Colonic mucosa (tissue), 4 donors: ENCODE measurements around the gene MIF. TPM values are rescaled to one million over a fixed set of nuclear protein-coding genes. Genes with fewer than 3 reads are reported as not detected.
A peak's percentile ranks its signal among the peaks of the same experiment; 100 is the strongest.

Experiments used
- DNase-seq: peaks from one replicate; pipeline ENCODE4 v3.0.0-alpha.2; 2020
- H3K27ac ChIP-seq: fragments of 200-600 bp; one replicate; pipeline ENCODE4 v1.8.0; 2021
- H3K27me3 ChIP-seq: fragments of 200-600 bp; one replicate; pipeline ENCODE4 v1.8.0; 2021
- H3K36me3 ChIP-seq: fragments of 200-600 bp; one replicate; pipeline ENCODE4 v1.8.0; 2021
- H3K4me1 ChIP-seq: fragments of 200-600 bp; one replicate; pipeline ENCODE4 v1.8.0; 2021; ENCODE audit warnings: mild to moderate bottlenecking
- H3K4me3 ChIP-seq: fragments of 200-600 bp; one replicate; pipeline ENCODE4 v1.8.0; 2021
- H3K9ac ChIP-seq, 2 donors: one replicate each; pipeline ENCODE4 v1.7.0; 2013; ENCODE audit warnings: control low read depth in 2 of 2, low read depth in 2 of 2, low read length in 2 of 2
- H3K9me3 ChIP-seq: fragments of 200-600 bp; one replicate; pipeline ENCODE4 v1.8.0; 2021
- intact Hi-C: fragments of 100-400 bp; cut with DNase I; formaldehyde crosslinking; loops from one replicate; pipeline ENCODE4 v1.14.1; 2022
- total RNA-seq, 2 donors: library from RNA; stranded (reverse); fragmentation: NEBNext Ultra II Directional in 1 of 2; extraction: Animal tissue kit (Norgen Biotek cat#: 25700) in 1 of 2; gene quantifications; one replicate each; pipeline ENCODE4 v1.2.1, GENCODE V29; 2021
- TF ChIP-seq, protein P1 (sequence below): fragments of 200-600 bp; IDR thresholded peaks from one replicate; pipeline ENCODE4 v1.8.0; 2022; ENCODE audit warnings: antibody characterized with exemption, mild to moderate bottlenecking
- donor health status: healthy.
- donor health status: DM: no; HTN: no; CAD: no.
- donor health status: DM: no; HTN: no; CAD: no.

MIF gene
- total RNA-seq, 2 donors from 2014 or later: 621 to 869 TPM

DNA sequence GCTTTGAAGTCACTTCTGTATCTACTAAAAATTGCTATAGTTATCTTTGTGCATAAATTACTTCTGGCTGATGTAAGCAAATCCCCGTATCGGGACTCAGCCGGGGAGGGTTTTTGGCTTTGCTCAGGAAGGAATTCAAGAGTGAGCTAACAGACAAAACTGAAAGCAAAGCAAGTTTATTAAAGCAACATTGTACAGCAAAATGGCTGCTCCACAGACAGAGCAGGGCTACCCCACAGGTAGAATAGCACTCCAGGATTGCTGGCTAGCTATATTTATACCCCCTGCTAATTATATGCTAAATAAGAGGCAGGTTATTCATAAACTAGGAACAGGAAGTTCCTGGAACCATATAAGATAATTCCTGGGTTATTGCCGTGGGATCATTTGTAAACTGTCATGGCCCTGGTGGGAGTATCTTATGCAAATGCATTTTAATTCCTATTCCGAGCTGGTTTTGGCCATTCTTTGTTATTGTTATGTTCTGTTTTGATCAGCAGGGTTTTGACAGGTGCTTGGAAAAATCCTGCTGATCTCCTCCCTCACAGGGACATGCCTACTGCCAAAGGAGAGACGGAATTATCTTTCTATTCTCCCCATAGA is 15.2 kb downstream of the MIF start:
- Histone ChIP-seq H3K9me3 (no peaks in the 10 kb centered on the region), H3K9ac (peak overlapping the region in 1 of 2 donors; percentile 15), H3K27me3 (no peaks in the 10 kb centered on the region), H3K4me3 (no peak overlapping the region), H3K27ac (no peak overlapping the region), H3K36me3 (no peaks in the 10 kb centered on the region), H3K4me1 (no peaks in the 10 kb centered on the region)
- intact Hi-C loops: no loop called here
- TF ChIP-seq, protein P1, sequence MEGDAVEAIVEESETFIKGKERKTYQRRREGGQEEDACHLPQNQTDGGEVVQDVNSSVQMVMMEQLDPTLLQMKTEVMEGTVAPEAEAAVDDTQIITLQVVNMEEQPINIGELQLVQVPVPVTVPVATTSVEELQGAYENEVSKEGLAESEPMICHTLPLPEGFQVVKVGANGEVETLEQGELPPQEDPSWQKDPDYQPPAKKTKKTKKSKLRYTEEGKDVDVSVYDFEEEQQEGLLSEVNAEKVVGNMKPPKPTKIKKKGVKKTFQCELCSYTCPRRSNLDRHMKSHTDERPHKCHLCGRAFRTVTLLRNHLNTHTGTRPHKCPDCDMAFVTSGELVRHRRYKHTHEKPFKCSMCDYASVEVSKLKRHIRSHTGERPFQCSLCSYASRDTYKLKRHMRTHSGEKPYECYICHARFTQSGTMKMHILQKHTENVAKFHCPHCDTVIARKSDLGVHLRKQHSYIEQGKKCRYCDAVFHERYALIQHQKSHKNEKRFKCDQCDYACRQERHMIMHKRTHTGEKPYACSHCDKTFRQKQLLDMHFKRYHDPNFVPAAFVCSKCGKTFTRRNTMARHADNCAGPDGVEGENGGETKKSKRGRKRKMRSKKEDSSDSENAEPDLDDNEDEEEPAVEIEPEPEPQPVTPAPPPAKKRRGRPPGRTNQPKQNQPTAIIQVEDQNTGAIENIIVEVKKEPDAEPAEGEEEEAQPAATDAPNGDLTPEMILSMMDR: no peak
- DNase-seq: no peak

DNA sequence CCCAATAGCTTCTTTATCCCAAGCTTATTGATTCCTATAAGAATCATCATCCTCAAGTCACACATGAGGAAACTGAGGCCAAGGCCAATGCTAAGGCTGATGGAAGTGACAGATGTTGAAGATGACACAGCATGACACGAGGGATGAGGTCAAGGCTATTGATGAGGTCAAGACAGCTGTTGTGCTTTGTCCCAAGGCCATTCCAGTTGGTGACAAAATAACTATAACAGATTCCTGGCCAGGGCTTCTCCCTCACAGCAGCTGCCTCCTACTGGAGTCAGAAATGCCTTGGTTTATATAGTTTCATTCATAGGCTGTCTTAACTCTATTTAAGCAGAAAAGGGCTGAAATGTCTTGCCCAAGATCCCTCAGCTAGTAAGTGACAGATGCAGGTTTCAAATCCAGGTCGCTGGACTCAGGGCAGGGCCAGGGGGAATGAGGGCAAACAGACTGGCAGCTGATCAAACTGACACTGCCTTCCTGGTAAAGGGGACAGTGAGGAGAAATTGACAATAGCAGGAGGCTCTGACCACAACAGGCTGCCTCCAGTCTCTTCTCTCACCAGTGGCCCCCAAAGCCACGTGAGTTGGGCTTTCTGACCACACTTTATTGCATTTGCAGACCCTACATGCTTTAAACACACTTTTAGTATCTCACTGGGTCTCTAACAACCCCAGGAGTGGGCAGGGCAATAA is 16.5 kb downstream of the MIF start:
- H3K27me3 ChIP-seq: no peaks in the 10 kb centered on the region
- no peak overlapping the region for H3K4me3 ChIP-seq
- intact Hi-C loops: no loop called here
- no peaks in the 10 kb centered on the region for H3K36me3 ChIP-seq
- H3K9me3 ChIP-seq: no peaks in the 10 kb centered on the region
- no peaks in the 10 kb centered on the region for H3K4me1 ChIP-seq
- no peak overlapping the region for H3K27ac ChIP-seq
- no peak for DNase-seq
- TF ChIP-seq, protein P1: no peak
- peak overlapping the region in 1 of 2 donors; percentile 19 for H3K9ac ChIP-seq

DNA sequence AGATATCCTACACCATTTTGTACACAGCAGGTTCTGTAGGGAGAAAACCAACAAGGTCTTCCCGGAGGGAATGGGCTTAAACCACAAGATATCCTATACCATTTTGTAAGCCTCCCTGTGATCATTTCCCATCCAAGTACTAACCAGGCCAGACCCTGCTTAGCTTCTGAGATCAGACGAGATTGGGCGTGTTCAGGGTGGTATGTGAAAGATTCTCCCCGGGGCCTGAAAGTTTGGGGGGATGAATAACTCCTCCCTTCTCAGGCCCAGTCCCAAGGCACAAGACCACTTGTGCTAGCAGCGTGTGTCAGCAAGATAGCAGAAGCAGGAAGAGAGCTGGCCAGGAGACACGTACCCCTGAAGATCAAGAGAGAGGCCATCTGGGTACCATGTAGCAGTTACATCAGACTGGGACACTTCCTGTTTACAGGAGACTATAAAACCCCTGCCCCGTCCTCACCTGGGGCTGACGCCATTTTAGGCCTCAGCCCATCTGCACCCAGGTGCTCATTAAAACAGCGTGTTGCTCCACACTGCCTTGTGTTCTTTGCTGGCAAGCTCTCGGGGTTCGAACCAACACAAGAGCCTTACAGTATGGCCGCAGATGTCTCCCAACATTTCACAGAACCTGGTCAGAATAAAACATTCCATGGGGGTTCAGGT is 17.3 kb downstream of the MIF start:
- Histone ChIP-seq H3K27ac (no peak overlapping the region), H3K4me1 (no peaks in the 10 kb centered on the region), H3K36me3 (no peaks in the 10 kb centered on the region), H3K4me3 (no peak overlapping the region), H3K27me3 (no peaks in the 10 kb centered on the region), H3K9me3 (no peaks in the 10 kb centered on the region), H3K9ac (peak overlapping the region in 1 of 2 donors; percentile 19)
- DNase-seq: no peak
- TF ChIP-seq, protein P1: no peak
- intact Hi-C loops: no loop called here

DNA sequence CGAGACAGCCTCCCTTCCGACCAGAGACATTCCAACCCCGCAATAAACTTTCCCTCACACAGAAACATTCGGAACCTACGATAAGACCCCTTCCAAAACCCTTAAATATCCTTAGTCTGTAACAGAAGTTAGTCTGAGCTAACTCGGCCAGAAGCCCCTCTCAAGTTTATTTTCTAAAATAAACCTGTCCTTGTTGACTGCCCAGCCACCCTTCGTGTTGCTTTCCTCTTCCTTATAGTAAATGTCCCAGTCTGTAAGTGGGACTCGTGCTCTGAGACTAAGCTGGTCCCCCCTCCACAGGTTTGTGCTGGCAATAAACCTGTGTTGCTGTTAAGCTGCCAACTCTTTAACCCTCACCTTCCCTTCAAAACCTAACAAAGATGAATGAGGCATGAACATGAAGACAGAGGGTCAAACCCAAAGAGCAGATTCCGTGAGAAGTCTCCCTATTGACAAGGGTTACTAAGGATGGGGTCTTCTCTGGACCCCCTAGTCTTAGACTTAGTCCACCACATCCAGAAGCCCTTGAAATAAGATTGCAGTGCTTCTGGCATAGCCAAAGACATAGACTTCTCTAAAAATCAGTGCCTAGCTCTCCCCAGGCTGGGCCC is 18.2 kb downstream of the MIF start:
- TF ChIP-seq, protein P1: no peak
- no peak overlapping the region for H3K4me3 ChIP-seq
- H3K9ac ChIP-seq: no peak overlapping the region
- no peaks in the 10 kb centered on the region for H3K36me3 ChIP-seq
- H3K27me3 ChIP-seq: no peaks in the 10 kb centered on the region
- H3K4me1 ChIP-seq: no peaks in the 10 kb centered on the region
- DNase-seq: no peak
- intact Hi-C loops: no loop called here
- H3K9me3 ChIP-seq: no peaks in the 10 kb centered on the region
- H3K27ac ChIP-seq: no peak overlapping the region

DNA sequence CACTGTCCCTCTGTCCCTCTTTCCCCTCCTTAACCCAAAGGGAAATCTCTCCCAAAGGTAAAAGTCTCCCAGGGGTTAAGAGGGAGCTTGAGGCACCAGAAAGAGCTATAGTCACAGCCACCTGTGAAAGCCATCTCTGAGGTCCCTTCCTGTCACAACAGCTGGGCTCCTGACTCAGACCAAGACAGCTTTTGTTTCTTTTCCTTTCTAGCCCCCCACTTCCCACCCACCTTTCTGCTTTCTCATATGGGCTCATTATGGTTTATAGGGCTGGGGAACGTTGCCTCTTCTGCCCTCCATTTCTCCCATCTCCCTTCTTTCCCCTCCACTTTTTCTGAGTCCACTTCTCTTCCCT is 19.1 kb downstream of the MIF start:
- Histone ChIP-seq H3K9ac (peak overlapping the region; percentile 72 to 84), H3K36me3 (no peaks in the 10 kb centered on the region), H3K4me1 (no peaks in the 10 kb centered on the region), H3K27ac (peak overlapping the region; percentile 84), H3K9me3 (no peaks in the 10 kb centered on the region), H3K27me3 (no peaks in the 10 kb centered on the region), H3K4me3 (peak overlapping the region; percentile 46)
- TF ChIP-seq, protein P1: no peak
- intact Hi-C loops: no loop called here
- DNase-seq: no peak
